ENCODE data around the gene GLRX5.

DNA sequence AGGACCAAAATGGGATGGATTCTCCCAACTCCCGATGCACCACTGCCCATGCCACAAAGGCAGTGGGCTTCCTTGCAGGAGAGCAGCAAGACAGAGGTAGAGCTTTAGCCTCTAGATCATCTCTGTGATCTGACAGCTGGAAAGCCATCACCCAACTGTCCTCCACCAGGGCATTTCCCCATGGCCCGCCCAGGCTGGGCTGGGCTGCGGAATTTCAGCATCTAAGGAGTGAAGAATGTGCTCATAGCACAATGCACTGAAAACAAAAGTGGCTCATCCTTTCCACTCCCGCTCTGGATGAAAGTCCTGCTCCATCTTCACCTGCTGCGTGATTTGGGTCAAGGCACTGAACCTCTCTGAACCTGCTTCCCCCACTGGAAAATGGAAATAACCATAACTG lies 24.0 kb upstream of the GLRX5 start:
- TF ChIP-seq, protein P1, sequence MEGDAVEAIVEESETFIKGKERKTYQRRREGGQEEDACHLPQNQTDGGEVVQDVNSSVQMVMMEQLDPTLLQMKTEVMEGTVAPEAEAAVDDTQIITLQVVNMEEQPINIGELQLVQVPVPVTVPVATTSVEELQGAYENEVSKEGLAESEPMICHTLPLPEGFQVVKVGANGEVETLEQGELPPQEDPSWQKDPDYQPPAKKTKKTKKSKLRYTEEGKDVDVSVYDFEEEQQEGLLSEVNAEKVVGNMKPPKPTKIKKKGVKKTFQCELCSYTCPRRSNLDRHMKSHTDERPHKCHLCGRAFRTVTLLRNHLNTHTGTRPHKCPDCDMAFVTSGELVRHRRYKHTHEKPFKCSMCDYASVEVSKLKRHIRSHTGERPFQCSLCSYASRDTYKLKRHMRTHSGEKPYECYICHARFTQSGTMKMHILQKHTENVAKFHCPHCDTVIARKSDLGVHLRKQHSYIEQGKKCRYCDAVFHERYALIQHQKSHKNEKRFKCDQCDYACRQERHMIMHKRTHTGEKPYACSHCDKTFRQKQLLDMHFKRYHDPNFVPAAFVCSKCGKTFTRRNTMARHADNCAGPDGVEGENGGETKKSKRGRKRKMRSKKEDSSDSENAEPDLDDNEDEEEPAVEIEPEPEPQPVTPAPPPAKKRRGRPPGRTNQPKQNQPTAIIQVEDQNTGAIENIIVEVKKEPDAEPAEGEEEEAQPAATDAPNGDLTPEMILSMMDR (IDR thresholded peaks at IDR 0.05) = no peak
- TF ChIP-seq EZH2 (IDR thresholded peaks at IDR 0.05) (no peak), EZH2phosphoT487 (IDR thresholded peaks at IDR 0.05) (no peak)

Measured in neural progenitor cell (in vitro differentiated cells).